Keratinocyte (primary cell): ENCODE results near the gene ASPSCR1. TPM values are rescaled to one million over a fixed set of nuclear protein-coding genes. Genes with fewer than 3 reads are reported as not detected.
A peak's percentile ranks its signal among the peaks of the same experiment; 100 is the strongest.

Experiments used
- DNase-seq: peaks from one replicate; pipeline ENCODE4 v3.0.0-alpha.2; 2011; ENCODE audit warnings: low read depth, missing footprints, low spot score
- FAIRE-seq: peaks from 2 replicates; lab custom pipeline; 2011; peaks lifted over from hg19 to GRCh38; lab: Jason Lieb, UNC
- H2AFZ ChIP-seq: 2 replicates; pipeline ENCODE4 v1.6.0; 2012; ENCODE audit warnings: low read length, control low read depth, inconsistent platforms; ENCODE audit not compliant: control insufficient read depth
- H3K27ac ChIP-seq: 2 replicates; pipeline ENCODE4 v1.5.1; 2011; ENCODE audit warnings: low read length; ENCODE audit not compliant: control insufficient read depth, insufficient read depth
- H3K27me3 ChIP-seq: 3 replicates; pipeline ENCODE4 v1.6.0; 2011; ENCODE audit warnings: low read length; ENCODE audit not compliant: control insufficient read depth, insufficient read depth; ENCODE audit errors: extremely low read depth
- H3K36me3 ChIP-seq, 2 experiments: 2 replicates in 1 of 2; 3 replicates in 1 of 2; pipeline ENCODE4 v1.5.1; 2011; ENCODE audit warnings: low read length in 2 of 2, mild to moderate bottlenecking in 1 of 2; ENCODE audit not compliant: control insufficient read depth in 2 of 2, insufficient read depth in 2 of 2; ENCODE audit errors: extremely low read depth in 1 of 2
- H3K4me1 ChIP-seq: 3 replicates; pipeline ENCODE4 v1.5.1; 2011; ENCODE audit warnings: low read length; ENCODE audit not compliant: control insufficient read depth, insufficient read depth; ENCODE audit errors: extremely low read depth
- H3K4me2 ChIP-seq: 3 replicates; pipeline ENCODE4 v1.6.0; 2011; ENCODE audit warnings: low read depth, low read length; ENCODE audit not compliant: control insufficient read depth, insufficient read depth; ENCODE audit errors: extremely low read depth
- H3K4me3 ChIP-seq, 3 experiments: fragments of 200-600 bp in 1 of 3; sonication (generic) in 1 of 3; 2 replicates in 2 of 3; 3 replicates in 1 of 3; pipeline ENCODE4 v1.5.1; 2011 to 2016; ENCODE audit warnings: low read length in 3 of 3, mild to moderate bottlenecking in 3 of 3, control low read depth in 2 of 3, inconsistent platforms in 1 of 3, low read depth in 1 of 3, mixed read lengths in 1 of 3, mixed run types in 1 of 3, moderate library complexity in 1 of 3; ENCODE audit not compliant: control insufficient read depth in 2 of 3, insufficient read depth in 2 of 3; ENCODE audit errors: extremely low read depth in 1 of 3
- H3K79me2 ChIP-seq: 2 replicates; pipeline ENCODE4 v1.6.0; 2012; ENCODE audit warnings: low read length; ENCODE audit not compliant: control insufficient read depth, insufficient read depth
- H3K9ac ChIP-seq: 3 replicates; pipeline ENCODE4 v1.6.0; 2011; ENCODE audit warnings: low read length; ENCODE audit not compliant: control insufficient read depth, insufficient read depth; ENCODE audit errors: extremely low read depth
- H3K9me1 ChIP-seq: 3 replicates; pipeline ENCODE4 v1.6.0; 2011; ENCODE audit warnings: low read length; ENCODE audit not compliant: control insufficient read depth, insufficient read depth; ENCODE audit errors: extremely low read depth
- H3K9me3 ChIP-seq: 2 replicates; pipeline ENCODE4 v1.5.1; 2012; ENCODE audit warnings: low read depth, low read length; ENCODE audit not compliant: control insufficient read depth
- H4K20me1 ChIP-seq: 3 replicates; pipeline ENCODE4 v1.6.0; 2011; ENCODE audit warnings: low read length; ENCODE audit not compliant: control insufficient read depth, insufficient read depth; ENCODE audit errors: extremely low read depth
- EZH2 ChIP-seq: IDR thresholded peaks from one replicate; pipeline ENCODE4 v1.6.1; 2012; ENCODE audit warnings: inconsistent platforms, mild to moderate bottlenecking, low read length, moderate library complexity
- dilution Hi-C: fragments of 300-500 bp; cut with MboI; formaldehyde crosslinking; loops from one replicate; pipeline ENCODE4 v1.7.0; 2020; ENCODE audit warnings: low sequenced_read_pairs; ENCODE audit not compliant: extremely low pct_ligation_motif_present
- polyA plus RNA-seq, 5 experiments: library from polyadenylated mRNA; depleted of rRNA in 3 of 5; stranded (reverse) in 3 of 5; stranded (forward) in 1 of 5; unstranded in 1 of 5; fragments of >200 nt; gene quantifications; 1 replicate in 1 of 5; 2 replicates in 3 of 5; 3 replicates in 1 of 5; pipeline versions ENCODE4 v1.2.1 to v1.2.3, GENCODE V29; 2011 to 2012; ENCODE audit warnings: missing spikeins in 2 of 5, low read depth in 1 of 5, low replicate concordance in 1 of 5
- TF ChIP-seq, protein P1 (sequence below), 3 experiments: IDR thresholded peaks in 1 of 3; conservative IDR thresholded peaks in 1 of 3; optimal IDR thresholded peaks in 1 of 3; 2 replicates in 2 of 3; 3 replicates in 1 of 3; pipeline versions ENCODE3 to v1.5.1; 2011; ENCODE audit warnings: low read length in 3 of 3, mild to moderate bottlenecking in 3 of 3, moderate library complexity in 2 of 3, control low read depth in 1 of 3, inconsistent platforms in 1 of 3; ENCODE audit not compliant: insufficient read depth in 2 of 3; ENCODE audit errors: extremely low read depth in 1 of 3

ASPSCR1 gene
- polyA plus RNA-seq, 1 donor (not counting 4 experiments of a cell fraction or from before 2014, with no cell fraction given) = 5.2 TPM

DNA sequence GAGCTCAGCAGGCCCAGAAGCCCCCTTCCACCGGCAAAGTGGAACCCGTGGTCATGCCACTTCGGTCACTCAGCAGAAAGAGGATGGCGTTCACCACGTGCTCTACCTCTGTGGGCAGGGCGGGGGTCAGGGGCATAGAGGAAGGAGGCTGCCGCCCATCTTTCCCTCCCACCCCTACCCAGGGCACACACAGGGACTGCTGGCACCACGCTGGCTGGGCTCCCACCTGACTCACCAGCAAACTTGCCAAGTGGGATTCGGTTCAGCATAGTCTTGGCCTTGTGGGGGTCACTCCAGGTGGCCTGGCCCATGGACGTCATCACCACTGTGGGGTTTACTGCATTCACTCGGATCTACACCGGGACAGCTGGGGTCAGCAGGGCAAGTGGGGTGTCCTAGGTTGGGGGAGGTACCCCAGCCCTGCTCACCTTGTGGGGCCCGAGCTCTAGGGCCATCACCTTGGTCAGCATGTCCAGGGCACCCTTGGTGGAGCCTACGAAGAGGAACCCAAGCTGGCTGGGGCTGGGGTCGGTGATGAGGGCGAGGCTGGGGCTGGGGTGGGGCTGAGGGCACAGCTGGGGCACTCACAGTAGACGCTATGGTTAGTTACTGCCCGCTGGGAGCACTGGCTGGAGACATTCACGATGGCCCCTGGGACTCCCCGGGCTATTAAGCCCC, 58.7 kb downstream of the ASPSCR1 start:
- Histone ChIP-seq H3K36me3 (peaks cover 1 to 4% of the 10 kb centered on the region in 2 experiments), H3K27ac (no peak overlapping the region), H3K27me3 (no peaks in the 10 kb centered on the region), H3K4me3 (peak overlapping the region in 2 of 3 experiments; percentile 55 to 87), H3K9ac (peak overlapping the region; percentile 78), H2AFZ (no peak overlapping the region), H3K9me3 (no peaks in the 10 kb centered on the region), H3K79me2 (no peaks in the 10 kb centered on the region), H3K4me1 (peaks cover 17% of the 10 kb centered on the region), H4K20me1 (no peaks in the 10 kb centered on the region), H3K4me2 (peak overlapping the region; percentile 96), H3K9me1 (no peaks in the 10 kb centered on the region)
- DNase-seq = no peak
- TF ChIP-seq EZH2 = no peak
- TF ChIP-seq, protein P1, sequence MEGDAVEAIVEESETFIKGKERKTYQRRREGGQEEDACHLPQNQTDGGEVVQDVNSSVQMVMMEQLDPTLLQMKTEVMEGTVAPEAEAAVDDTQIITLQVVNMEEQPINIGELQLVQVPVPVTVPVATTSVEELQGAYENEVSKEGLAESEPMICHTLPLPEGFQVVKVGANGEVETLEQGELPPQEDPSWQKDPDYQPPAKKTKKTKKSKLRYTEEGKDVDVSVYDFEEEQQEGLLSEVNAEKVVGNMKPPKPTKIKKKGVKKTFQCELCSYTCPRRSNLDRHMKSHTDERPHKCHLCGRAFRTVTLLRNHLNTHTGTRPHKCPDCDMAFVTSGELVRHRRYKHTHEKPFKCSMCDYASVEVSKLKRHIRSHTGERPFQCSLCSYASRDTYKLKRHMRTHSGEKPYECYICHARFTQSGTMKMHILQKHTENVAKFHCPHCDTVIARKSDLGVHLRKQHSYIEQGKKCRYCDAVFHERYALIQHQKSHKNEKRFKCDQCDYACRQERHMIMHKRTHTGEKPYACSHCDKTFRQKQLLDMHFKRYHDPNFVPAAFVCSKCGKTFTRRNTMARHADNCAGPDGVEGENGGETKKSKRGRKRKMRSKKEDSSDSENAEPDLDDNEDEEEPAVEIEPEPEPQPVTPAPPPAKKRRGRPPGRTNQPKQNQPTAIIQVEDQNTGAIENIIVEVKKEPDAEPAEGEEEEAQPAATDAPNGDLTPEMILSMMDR (optimal IDR thresholded peaks at IDR 0.05 in 1 of 3, IDR thresholded peaks at IDR 0.05 in 1 of 3, conservative IDR thresholded peaks at IDR 0.05 in 1 of 3; ENCODE audit: extremely low read depth in 1 of 3, insufficient read depth in 2 of 3, low read length in 3 of 3) = no peak
- dilution Hi-C loops = no loop called here
- no peak for FAIRE-seq

DNA sequence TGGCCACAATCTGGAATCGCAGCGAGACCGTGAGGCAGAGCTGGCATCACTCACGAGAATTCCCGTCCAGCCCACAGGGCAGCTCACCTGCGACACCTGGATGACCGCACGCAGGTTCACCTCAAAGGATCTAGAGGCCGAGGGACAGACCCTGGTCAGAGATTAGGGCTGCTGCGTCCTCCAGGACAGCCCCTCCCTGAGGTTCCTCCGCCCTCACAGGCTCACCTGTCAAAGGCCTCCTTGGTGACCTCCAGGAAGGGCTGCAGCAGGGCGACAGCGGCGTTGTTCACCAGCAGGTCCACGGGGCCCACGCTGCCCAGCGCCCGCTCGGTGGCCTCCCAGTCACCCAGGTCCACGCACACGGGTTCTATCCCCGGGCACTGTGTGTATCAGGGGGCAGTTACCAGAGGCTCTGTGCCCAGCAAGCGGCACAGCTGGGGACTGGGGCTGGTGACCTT, 59.2 kb downstream of the ASPSCR1 start:
- Histone ChIP-seq H3K9me3 (no peaks in the 10 kb centered on the region), H3K79me2 (no peaks in the 10 kb centered on the region), H3K36me3 (peaks cover 1 to 4% of the 10 kb centered on the region in 2 experiments), H2AFZ (peak overlapping the region; percentile 61), H4K20me1 (no peaks in the 10 kb centered on the region), H3K9me1 (no peaks in the 10 kb centered on the region), H3K4me2 (peak overlapping the region; percentile 96), H3K9ac (peak overlapping the region; percentile 78), H3K4me1 (peaks cover 17% of the 10 kb centered on the region), H3K27me3 (no peaks in the 10 kb centered on the region), H3K27ac (peak overlapping the region; percentile 43), H3K4me3 (peak overlapping the region; percentile 55 to 87 (median 70))
- DNase-seq (no peak), FAIRE-seq (no peak)
- dilution Hi-C loops = no loop called here
- TF ChIP-seq EZH2 = no peak
- TF ChIP-seq, protein P1 (optimal IDR thresholded peaks at IDR 0.05 in 1 of 3, IDR thresholded peaks at IDR 0.05 in 1 of 3, conservative IDR thresholded peaks at IDR 0.05 in 1 of 3; ENCODE audit: extremely low read depth in 1 of 3, insufficient read depth in 2 of 3, low read length in 3 of 3) = no peak
